GM12878 (cell line): ENCODE results near the gene TMED1. TPM values are rescaled to one million over a fixed set of nuclear protein-coding genes. Genes with fewer than 3 reads are reported as not detected.
"Not testable (repeated sequence)": the region's sequence is repeated elsewhere in the genome, so short reads cannot be mapped to it uniquely, and the experiment has no call there.

Experiments used
- ATAC-seq: fragments of 200-7000 bp; cut with Tn5 transposase; 3 replicates; pipeline ENCODE4 v1.9.1; 2020; ENCODE audit warnings: mild to moderate bottlenecking, moderate library complexity
- BruUV-seq: library from RNA; stranded (reverse); fragments of 400-500 nt; replicated peaks from 2 replicates; lab custom pipeline; 2021; lab: Mats Ljungman, UMichigan
- CTCF ChIA-PET: fragments of 300-600 bp; sonication (Branson Sonifier 250); formaldehyde crosslinking; extraction: SDS; loops from one replicate; lab custom pipeline; 2021; ENCODE audit warnings: inconsistent platforms; lab: Yijun Ruan, JAX
- POLR2A ChIA-PET: fragments of 350-600 bp; formaldehyde crosslinking; extraction: SDS; loops from one replicate; lab custom pipeline; 2021; ENCODE audit warnings: inconsistent platforms; lab: Charles Lee
- RAD21 ChIA-PET: fragments of 300-600 bp; sonication (Branson Sonifier 250); formaldehyde crosslinking; loops from one replicate; lab custom pipeline; 2023; ENCODE audit warnings: antibody characterized with exemption; ENCODE audit not compliant: unreplicated experiment; lab: Charles Lee
- SMC1A ChIA-PET: fragments of 300-600 bp; sonication (Branson Sonifier 250); formaldehyde crosslinking; loops from one replicate; lab custom pipeline; 2023; ENCODE audit not compliant: unreplicated experiment, uncharacterized antibody; lab: Charles Lee
- DNase-seq: peaks from one replicate; pipeline ENCODE4 v3.0.0-alpha.2; 2011; ENCODE audit warnings: low read depth, low spot score
- FAIRE-seq: peaks from 3 replicates; lab custom pipeline; 2011; peaks lifted over from hg19 to GRCh38; lab: Jason Lieb, UNC
- H2AFZ ChIP-seq: 2 replicates; pipeline ENCODE4 v1.6.0; 2011; ENCODE audit warnings: low read depth, low read length, control low read depth; ENCODE audit not compliant: control insufficient read depth
- H3K27ac ChIP-seq: 2 replicates; pipeline ENCODE4 v1.5.1; 2011; ENCODE audit warnings: control low read depth; ENCODE audit not compliant: control insufficient read depth, insufficient read depth
- H3K27me3 ChIP-seq, 2 experiments: replicated peaks in 1 of 2; 2 replicates each; pipeline versions ENCODE4 v1.6.0 to v1.6.1; 2011; ENCODE audit warnings: low read length in 1 of 2; ENCODE audit not compliant: control insufficient read depth in 2 of 2, insufficient read depth in 2 of 2
- H3K36me3 ChIP-seq, 2 experiments: 2 replicates each; pipeline ENCODE4 v1.5.1; 2011; ENCODE audit warnings: low read length in 1 of 2; ENCODE audit not compliant: control insufficient read depth in 2 of 2, insufficient read depth in 2 of 2
- H3K4me1 ChIP-seq: 2 replicates; pipeline ENCODE4 v1.6.1; 2011; ENCODE audit warnings: mild to moderate bottlenecking, low read length, moderate library complexity, mixed read lengths; ENCODE audit not compliant: control insufficient read depth, insufficient read depth
- H3K4me2 ChIP-seq: 2 replicates; pipeline ENCODE4 v1.6.0; 2011; ENCODE audit warnings: control low read depth; ENCODE audit not compliant: control insufficient read depth, insufficient read depth
- H3K4me3 ChIP-seq: fragments of 200-600 bp; sonication (generic); 2 replicates; pipeline ENCODE4 v1.5.1; 2016
- H3K79me2 ChIP-seq: 2 replicates; pipeline ENCODE4 v1.6.0; 2011; ENCODE audit warnings: low read length; ENCODE audit not compliant: control insufficient read depth, insufficient read depth
- H3K9ac ChIP-seq: 2 replicates; pipeline ENCODE4 v1.8.0; 2011; ENCODE audit warnings: low read length, control low read depth, mixed read lengths; ENCODE audit not compliant: control insufficient read depth, insufficient read depth
- H3K9me3 ChIP-seq: replicated peaks from 3 replicates; pipeline ENCODE4 v1.5.1; 2011; ENCODE audit warnings: mild to moderate bottlenecking, low read length; ENCODE audit not compliant: control insufficient read depth, insufficient read depth
- H4K20me1 ChIP-seq: 2 replicates; pipeline ENCODE4 v1.6.0; 2011; ENCODE audit not compliant: control insufficient read depth, insufficient read depth
- CHD2 ChIP-seq: IDR thresholded peaks from 2 replicates; pipeline ENCODE4 v1.6.1; 2011; ENCODE audit warnings: low read depth, low read length, improper control_type of control experiment, borderline replicate concordance
- CREM ChIP-seq: IDR thresholded peaks from 2 replicates; pipeline ENCODE4 v1.6.1; 2014; ENCODE audit warnings: antibody characterized with exemption, low read depth
- EGR1 ChIP-seq, 2 experiments: IDR thresholded peaks; 1 replicate in 1 of 2; 2 replicates in 1 of 2; pipeline ENCODE4 v1.6.1; 2011 to 2012; ENCODE audit warnings: low read depth in 2 of 2, low read length in 2 of 2, borderline replicate concordance in 1 of 2, mild to moderate bottlenecking in 1 of 2, moderate library complexity in 1 of 2
- MYC ChIP-seq: IDR thresholded peaks from 2 replicates; pipeline ENCODE4 v1.6.1; 2011; ENCODE audit warnings: mild to moderate bottlenecking, low read length, moderate library complexity, inconsistent platforms; ENCODE audit not compliant: insufficient read depth, insufficient replicate concordance, insufficient read length, severe bottlenecking
- NFYB ChIP-seq: IDR thresholded peaks from 2 replicates; pipeline ENCODE4 v1.6.1; 2011; ENCODE audit warnings: low read depth, mild to moderate bottlenecking, low read length, improper control_type of control experiment, moderate library complexity; ENCODE audit not compliant: insufficient read depth
- NR2C1 ChIP-seq: fragments of 450-650 bp; IDR thresholded peaks from 2 replicates; pipeline ENCODE4 v1.6.1; 2017; ENCODE audit warnings: antibody characterized with exemption, mild to moderate bottlenecking, moderate library complexity
- NR2C2 ChIP-seq: IDR thresholded peaks from 2 replicates; pipeline ENCODE4 v1.6.1; 2011; ENCODE audit warnings: borderline replicate concordance, low read depth; ENCODE audit not compliant: control insufficient read depth, insufficient read length
- POLR2A ChIP-seq: IDR thresholded peaks from 2 replicates; pipeline ENCODE4 v1.6.1; 2011; ENCODE audit warnings: low read depth, mild to moderate bottlenecking, low read length
- POLR2AphosphoS5 ChIP-seq: IDR thresholded peaks from 2 replicates; pipeline ENCODE4 v1.6.1; 2011; ENCODE audit warnings: mild to moderate bottlenecking, low read length, inconsistent platforms
- RB1 ChIP-seq: fragments of 450-650 bp; formaldehyde crosslinking; IDR thresholded peaks from 2 replicates; pipeline ENCODE4 v1.6.1; 2017; ENCODE audit warnings: mild to moderate bottlenecking, borderline replicate concordance
- RBBP5 ChIP-seq: fragments of 200-600 bp; sonication (generic); conservative IDR thresholded peaks from 2 replicates; pipeline ENCODE4 v1.6.1; 2016
- RCOR1 ChIP-seq: conservative IDR thresholded peaks from 2 replicates; pipeline ENCODE4 v1.6.1; 2012; ENCODE audit warnings: low read depth, low read length, improper control_type of control experiment
- ZNF24 ChIP-seq: fragments of 450-650 bp; IDR thresholded peaks from 2 replicates; pipeline ENCODE4 v1.6.1; 2017; ENCODE audit warnings: antibody characterized with exemption, mild to moderate bottlenecking
- ZNF384 ChIP-seq: IDR thresholded peaks from 2 replicates; pipeline ENCODE4 v1.6.1; 2012; ENCODE audit warnings: low read depth, mild to moderate bottlenecking, low read length, improper control_type of control experiment, borderline replicate concordance
- WGBS: methylation state at CpG from one replicate; pipeline ENCODE4 v1.1.6; 2016; ENCODE audit warnings: low lambda C conversion rate; ENCODE audit not compliant: insufficient replicate concordance, insufficient coverage; ENCODE audit errors: missing lambda C conversion rate; 5-methylcytosine and 5-hydroxymethylcytosine counted together
- in situ Hi-C: fragments of 300-500 bp; cut with MboI; formaldehyde crosslinking; loops from 9 replicates; pipeline ENCODE4 v1.14.3; 2018; ENCODE audit warnings: mixed read lengths
- intact Hi-C: fragments of 100-400 bp; cut with micrococcal nuclease; formaldehyde crosslinking; loops from one replicate; pipeline ENCODE4 v1.14.2; 2022; ENCODE audit not compliant: unreplicated experiment
- polyA plus RNA-seq, 11 experiments: library from polyadenylated mRNA; depleted of rRNA in 4 of 11; unstranded in 6 of 11; stranded (reverse) in 5 of 11; fragments of >200 nt; fragmentation: Nextera tagmentation in 4 of 11; fragmentation: Illumina TruSeq in 1 of 11; extraction: Ambion mirVana in 4 of 11; extraction: Trizol in 1 of 11; gene quantifications; 1 replicate in 1 of 11; 2 replicates in 10 of 11; pipeline versions ENCODE4 v1.2.1 to v1.2.3, GENCODE V29; 2011 to 2016; ENCODE audit warnings: inconsistent platforms in 2 of 11, missing spikeins in 2 of 11, low read depth in 1 of 11
- total RNA-seq, 4 experiments: library from RNA; depleted of rRNA in 3 of 4; stranded (reverse); fragments of >200 nt in 3 of 4; fragmentation: Illumina TruSeq in 1 of 4; extraction: Trizol in 1 of 4; gene quantifications; 2 replicates each; pipeline versions ENCODE4 v1.2.1 to v1.2.3, GENCODE V29; 2013 to 2021
- TF ChIP-seq, protein P1 (sequence below): fragments of 450-650 bp; IDR thresholded peaks from 2 replicates; pipeline ENCODE4 v1.6.1; 2017; ENCODE audit warnings: mild to moderate bottlenecking, moderate library complexity
- TF ChIP-seq, protein P2 (sequence below): fragments of 450-650 bp; IDR thresholded peaks from 2 replicates; pipeline ENCODE4 v1.6.1; 2017; ENCODE audit warnings: low read depth, mild to moderate bottlenecking, moderate library complexity
- TF ChIP-seq, protein P3 (sequence below): IDR thresholded peaks from 2 replicates; pipeline ENCODE4 v1.6.1; 2011; ENCODE audit warnings: borderline replicate concordance, low read depth, mild to moderate bottlenecking, moderate library complexity, mixed read lengths, low read length; ENCODE audit not compliant: insufficient read depth; ENCODE audit errors: extremely low read length

Gene TMED1
- total and polyA plus RNA-seq, 10 of the 15 experiments (the other 5 are each of a cell fraction or from before 2014, with no cell fraction given), result 0.60 to 23.1 (median 12.3) TPM

DNA sequence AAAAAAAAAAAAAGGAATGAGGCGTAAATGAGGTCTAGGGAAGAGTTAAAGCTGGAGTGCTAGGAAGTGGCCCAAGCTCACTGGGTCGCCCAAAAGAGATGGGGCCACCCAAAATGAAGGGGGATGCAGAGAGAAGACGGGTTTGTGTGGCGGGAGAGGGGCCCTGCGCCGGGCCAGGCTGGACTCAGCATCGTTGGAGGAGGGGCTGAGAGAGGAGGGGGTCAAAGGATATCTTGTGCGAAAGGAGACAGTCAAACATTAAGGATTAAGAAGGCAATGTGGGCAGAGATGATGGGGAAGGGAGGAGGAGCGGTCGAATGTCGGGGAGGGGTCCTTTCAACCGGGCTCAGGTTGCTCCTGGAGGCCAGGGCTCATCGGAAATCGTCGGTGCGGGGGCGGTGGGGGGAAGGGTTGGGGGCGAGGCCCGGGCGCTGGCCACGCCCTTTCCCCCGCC, 34.5 kb upstream of the TMED1 start (continued):
- no peak for TF ChIP-seq RBBP5
- TF ChIP-seq, protein P1, sequence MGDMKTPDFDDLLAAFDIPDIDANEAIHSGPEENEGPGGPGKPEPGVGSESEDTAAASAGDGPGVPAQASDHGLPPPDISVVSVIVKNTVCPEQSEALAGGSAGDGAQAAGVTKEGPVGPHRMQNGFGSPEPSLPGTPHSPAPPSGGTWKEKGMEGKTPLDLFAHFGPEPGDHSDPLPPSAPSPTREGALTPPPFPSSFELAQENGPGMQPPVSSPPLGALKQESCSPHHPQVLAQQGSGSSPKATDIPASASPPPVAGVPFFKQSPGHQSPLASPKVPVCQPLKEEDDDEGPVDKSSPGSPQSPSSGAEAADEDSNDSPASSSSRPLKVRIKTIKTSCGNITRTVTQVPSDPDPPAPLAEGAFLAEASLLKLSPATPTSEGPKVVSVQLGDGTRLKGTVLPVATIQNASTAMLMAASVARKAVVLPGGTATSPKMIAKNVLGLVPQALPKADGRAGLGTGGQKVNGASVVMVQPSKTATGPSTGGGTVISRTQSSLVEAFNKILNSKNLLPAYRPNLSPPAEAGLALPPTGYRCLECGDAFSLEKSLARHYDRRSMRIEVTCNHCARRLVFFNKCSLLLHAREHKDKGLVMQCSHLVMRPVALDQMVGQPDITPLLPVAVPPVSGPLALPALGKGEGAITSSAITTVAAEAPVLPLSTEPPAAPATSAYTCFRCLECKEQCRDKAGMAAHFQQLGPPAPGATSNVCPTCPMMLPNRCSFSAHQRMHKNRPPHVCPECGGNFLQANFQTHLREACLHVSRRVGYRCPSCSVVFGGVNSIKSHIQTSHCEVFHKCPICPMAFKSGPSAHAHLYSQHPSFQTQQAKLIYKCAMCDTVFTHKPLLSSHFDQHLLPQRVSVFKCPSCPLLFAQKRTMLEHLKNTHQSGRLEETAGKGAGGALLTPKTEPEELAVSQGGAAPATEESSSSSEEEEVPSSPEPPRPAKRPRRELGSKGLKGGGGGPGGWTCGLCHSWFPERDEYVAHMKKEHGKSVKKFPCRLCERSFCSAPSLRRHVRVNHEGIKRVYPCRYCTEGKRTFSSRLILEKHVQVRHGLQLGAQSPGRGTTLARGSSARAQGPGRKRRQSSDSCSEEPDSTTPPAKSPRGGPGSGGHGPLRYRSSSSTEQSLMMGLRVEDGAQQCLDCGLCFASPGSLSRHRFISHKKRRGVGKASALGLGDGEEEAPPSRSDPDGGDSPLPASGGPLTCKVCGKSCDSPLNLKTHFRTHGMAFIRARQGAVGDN, result no peak
- TF ChIP-seq, protein P2, sequence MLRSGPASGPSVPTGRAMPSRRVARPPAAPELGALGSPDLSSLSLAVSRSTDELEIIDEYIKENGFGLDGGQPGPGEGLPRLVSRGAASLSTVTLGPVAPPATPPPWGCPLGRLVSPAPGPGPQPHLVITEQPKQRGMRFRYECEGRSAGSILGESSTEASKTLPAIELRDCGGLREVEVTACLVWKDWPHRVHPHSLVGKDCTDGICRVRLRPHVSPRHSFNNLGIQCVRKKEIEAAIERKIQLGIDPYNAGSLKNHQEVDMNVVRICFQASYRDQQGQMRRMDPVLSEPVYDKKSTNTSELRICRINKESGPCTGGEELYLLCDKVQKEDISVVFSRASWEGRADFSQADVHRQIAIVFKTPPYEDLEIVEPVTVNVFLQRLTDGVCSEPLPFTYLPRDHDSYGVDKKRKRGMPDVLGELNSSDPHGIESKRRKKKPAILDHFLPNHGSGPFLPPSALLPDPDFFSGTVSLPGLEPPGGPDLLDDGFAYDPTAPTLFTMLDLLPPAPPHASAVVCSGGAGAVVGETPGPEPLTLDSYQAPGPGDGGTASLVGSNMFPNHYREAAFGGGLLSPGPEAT, result 0 out of 2 replicates have a peak, but pooled peaks have one; percentile 14
- TF ChIP-seq EGR1 (IDR thresholded peaks at IDR 0.05; ENCODE audit: borderline replicate concordance in 1 of 2, low read depth in 2 of 2, low read length in 2 of 2), result peak; percentile 60 to 99
- TF ChIP-seq, protein P3, sequence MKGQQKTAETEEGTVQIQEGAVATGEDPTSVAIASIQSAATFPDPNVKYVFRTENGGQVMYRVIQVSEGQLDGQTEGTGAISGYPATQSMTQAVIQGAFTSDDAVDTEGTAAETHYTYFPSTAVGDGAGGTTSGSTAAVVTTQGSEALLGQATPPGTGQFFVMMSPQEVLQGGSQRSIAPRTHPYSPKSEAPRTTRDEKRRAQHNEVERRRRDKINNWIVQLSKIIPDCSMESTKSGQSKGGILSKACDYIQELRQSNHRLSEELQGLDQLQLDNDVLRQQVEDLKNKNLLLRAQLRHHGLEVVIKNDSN, result no peak
- no peak for TF ChIP-seq ZNF24
- TF ChIP-seq RB1, result peak; percentile 17; the same call in 1 of the 2 replicates
- TF ChIP-seq POLR2AphosphoS5, result peak; percentile 44; the same call in 1 of the 2 replicates
- no peak for TF ChIP-seq NR2C2
- no peak for TF ChIP-seq NFYB
- no peak for TF ChIP-seq RCOR1
- no peak for TF ChIP-seq MYC
- TF ChIP-seq CREM, result no peak
- TF ChIP-seq NR2C1, result no peak
- peak; percentile 71 for TF ChIP-seq CHD2
- TF ChIP-seq ZNF384, result no peak
- TF ChIP-seq POLR2A, result peak; percentile 46; the same call in 1 of the 2 replicates

DNA sequence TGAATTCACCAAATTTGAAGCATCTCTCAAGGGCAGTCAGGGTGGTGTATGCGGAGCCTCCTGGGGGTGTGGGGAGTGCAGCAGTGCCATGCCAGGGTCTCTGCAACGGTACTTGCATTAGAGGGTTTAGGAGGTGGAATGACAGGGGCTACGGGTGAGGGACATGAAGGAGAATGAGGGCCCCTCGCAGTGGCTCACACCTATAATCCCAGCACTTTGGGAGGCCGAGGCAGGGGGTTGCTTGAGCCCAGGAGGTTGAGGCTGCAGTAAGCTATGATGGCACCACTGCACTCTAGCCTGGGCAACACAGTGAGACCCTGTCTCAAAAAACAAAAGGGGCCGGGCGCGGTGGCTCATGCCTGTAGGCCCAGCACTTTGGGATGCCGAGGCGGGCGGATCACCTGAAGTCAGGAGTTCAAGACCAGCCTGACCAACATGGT, 33.9 kb upstream of the TMED1 start:
- FAIRE-seq, BruUV-seq, H3K36me3 ChIP-seq, H4K20me1 ChIP-seq, ATAC-seq, H3K4me2 ChIP-seq, H3K27me3 ChIP-seq, H3K4me3 ChIP-seq, H2AFZ ChIP-seq, H3K9me3 ChIP-seq, DNase-seq, H3K9ac ChIP-seq, in situ Hi-C loops: not testable (repeated sequence)
- ChIA-PET SMC1A (interaction anchor here (1.0 kb wide), 1 partner anchor 9 kb away, joined by 3 read pairs; no protein-coding TSS in a partner anchor), RAD21 (interaction anchor here (0.6 to 3.5 kb wide), 3 partner anchors 34 to 111 kb away, joined by 3 to 19 read pairs (median 3); partner anchors contain the start of gene TMED1), CTCF (interaction anchor here (0.6 to 1.4 kb wide), 6 partner anchors 9 to 289 kb away, joined by 3 to 6 read pairs (median 4); partner anchors contain the start of gene TMED1), POLR2A (interaction anchor here (0.6 to 1.4 kb wide), 3 partner anchors 9 to 277 kb away, joined by 4 to 5 read pairs (median 4); no protein-coding TSS in a partner anchor)
- H3K27ac ChIP-seq, result peak overlapping the region; percentile 87; the same call in 1 of the 2 replicates
- 99% methylated on average over 11 of the region's 11 CpGs for WGBS
- peaks cover 31% of the 10 kb centered on the region for H3K79me2 ChIP-seq
- peaks cover 25% of the 10 kb centered on the region for H3K4me1 ChIP-seq
- intact Hi-C loops, result loop anchor here (10.0 kb wide), 1 partner anchor 695 kb away; no protein-coding TSS in a partner anchor
